Cerebellar cortex (tissue), 1 donor: ENCODE measurements around the gene SPATA17.
A peak's percentile ranks its signal among the peaks of the same experiment; 100 is the strongest.
"Not testable (repeated sequence)": the region's sequence is repeated elsewhere in the genome, so short reads cannot be mapped to it uniquely, and the experiment has no call there.

Experiments used
- DNase-seq: peaks from one replicate; pipeline ENCODE4 v3.0.0-alpha.2; 2015; ENCODE audit warnings: low spot score

The SPATA17 gene, protein sequence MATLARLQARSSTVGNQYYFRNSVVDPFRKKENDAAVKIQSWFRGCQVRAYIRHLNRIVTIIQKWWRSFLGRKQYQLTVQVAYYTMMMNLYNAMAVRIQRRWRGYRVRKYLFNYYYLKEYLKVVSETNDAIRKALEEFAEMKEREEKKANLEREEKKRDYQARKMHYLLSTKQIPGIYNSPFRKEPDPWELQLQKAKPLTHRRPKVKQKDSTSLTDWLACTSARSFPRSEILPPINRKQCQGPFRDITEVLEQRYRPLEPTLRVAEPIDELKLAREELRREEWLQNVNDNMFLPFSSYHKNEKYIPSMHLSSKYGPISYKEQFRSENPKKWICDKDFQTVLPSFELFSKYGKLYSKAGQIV

DNA sequence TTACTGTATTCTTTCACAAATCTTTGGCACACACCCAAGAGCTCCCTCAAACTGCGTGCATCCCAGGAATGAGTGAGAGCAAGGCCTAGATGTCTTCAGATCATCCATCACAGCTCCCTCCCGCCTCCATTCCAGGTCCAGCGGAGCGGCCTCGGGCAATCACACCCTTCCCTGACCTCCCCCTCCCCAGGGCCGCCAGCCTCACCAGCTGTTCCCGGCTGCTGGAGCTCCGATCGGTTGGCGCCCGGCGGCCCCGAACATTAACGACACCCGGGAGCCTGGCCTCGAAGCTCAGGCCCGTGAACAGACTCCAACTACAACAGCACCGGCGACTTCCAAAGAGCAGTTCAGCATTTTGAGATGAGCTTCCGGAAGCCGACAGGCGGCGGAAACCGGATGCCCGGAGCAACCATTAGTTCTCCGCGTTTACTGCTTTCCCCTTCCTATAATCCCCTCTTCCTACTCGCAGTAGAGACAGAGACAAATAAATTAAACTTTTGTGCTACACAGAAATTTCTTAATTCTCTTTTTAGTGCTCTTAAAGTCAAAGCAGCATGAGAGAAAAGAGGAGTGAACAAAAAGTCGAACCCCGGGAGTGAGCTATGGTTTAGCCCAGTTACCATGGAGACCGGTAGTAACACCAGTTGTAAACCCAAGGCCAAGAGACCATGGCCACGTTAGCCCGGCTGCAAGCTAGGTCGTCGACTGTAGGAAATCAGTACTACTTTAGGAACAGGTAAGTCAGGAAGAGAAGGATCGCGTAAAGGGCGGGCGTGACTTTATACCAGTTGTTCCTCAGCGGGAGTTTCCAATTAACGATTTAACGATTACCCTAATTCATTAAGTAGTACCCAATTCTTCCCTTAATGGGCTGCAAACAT lies at the start of gene SPATA17, which contains the start of gene GPATCH2:
SPATA17 (plus strand) TSS at position 634 of the 881 bp plus-strand sequence; CDS start at position 669, 35 bp downstream.
GPATCH2 (minus strand) TSS at position 380 of the 881 bp plus-strand sequence; CDS start at position 261, 119 bp downstream.
- peak; percentile 90 for DNase-seq

GRCh38 chr1:217584286-217584811 lies 46.8 kb upstream of the SPATA17 start:
- DNase-seq: not testable (repeated sequence)

- no peak for DNase-seq
Observed at GRCh38 chr1:217585577-217585976, 45.6 kb upstream of the SPATA17 start.

GRCh38 chr1:217586586-217586985 lies 44.6 kb upstream of the SPATA17 start:
- no peak for DNase-seq

- no peak for DNase-seq
Observed at GRCh38 chr1:217590598-217590997, 40.5 kb upstream of the SPATA17 start.

GRCh38 chr1:217599154-217599553 lies 32.0 kb upstream of the SPATA17 start:
- DNase-seq: no peak

- DNase-seq: no peak
Observed at GRCh38 chr1:217602380-217602779, 28.8 kb upstream of the SPATA17 start.

GRCh38 chr1:217605390-217605789 lies 25.8 kb upstream of the SPATA17 start:
- DNase-seq: no peak

GRCh38 chr1:217614200-217614712 lies 16.9 kb upstream of the SPATA17 start:
- DNase-seq: no peak

GRCh38 chr1:217617126-217617525 lies 14.0 kb upstream of the SPATA17 start:
- no peak for DNase-seq

GRCh38 chr1:217620814-217621213 lies 10.3 kb upstream of the SPATA17 start:
- DNase-seq: no peak

GRCh38 chr1:217622042-217622441 lies 9.1 kb upstream of the SPATA17 start:
- no peak for DNase-seq

- DNase-seq: no peak
Observed at GRCh38 chr1:217626321-217626720, 4.8 kb upstream of the SPATA17 start.

DNA sequence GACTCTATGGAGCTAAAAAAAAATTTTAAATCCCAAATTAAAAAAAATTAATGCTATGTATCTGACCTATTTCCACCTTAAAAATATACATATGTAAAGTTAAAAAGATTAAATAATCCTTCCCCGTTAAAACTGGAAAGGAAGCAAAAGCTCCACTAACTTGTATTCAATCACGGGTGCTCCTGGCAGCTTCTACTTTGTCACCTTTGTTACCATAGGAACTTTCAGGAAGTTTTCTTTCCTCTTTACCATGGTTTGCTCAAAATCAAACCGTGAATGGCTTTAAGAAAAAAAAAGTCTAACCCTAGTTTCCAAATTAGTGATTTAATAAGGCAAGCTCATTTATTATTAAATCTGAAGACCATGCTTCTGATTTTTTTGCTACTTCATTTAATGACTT lies 3.7 kb upstream of the SPATA17 start:
- DNase-seq: no peak

DNA sequence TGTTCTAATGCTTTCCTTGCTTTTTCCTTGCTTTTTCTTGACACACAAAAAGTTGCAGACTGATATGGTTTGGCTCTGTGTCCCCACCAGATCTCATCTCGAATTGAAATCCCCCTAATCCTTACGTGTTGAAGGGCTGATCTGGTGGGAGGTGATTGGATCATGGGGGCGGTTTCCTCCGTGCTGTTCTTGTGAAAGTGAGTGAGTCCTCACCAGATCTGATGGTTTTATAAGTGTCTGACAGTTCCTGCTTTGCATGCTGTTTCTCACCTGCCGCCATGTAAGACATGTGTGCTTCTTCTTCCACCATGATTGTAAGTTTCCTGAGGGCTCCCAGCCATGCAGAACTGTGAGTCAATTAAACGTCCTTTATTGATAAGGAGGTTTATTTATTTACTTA lies 11.3 kb downstream of the SPATA17 start:
- no peak for DNase-seq

- DNase-seq: no peak
Observed at GRCh38 chr1:217647791-217648190, 16.6 kb downstream of the SPATA17 start.

- DNase-seq: no peak
Observed at GRCh38 chr1:217650674-217651073, 19.5 kb downstream of the SPATA17 start.

DNA sequence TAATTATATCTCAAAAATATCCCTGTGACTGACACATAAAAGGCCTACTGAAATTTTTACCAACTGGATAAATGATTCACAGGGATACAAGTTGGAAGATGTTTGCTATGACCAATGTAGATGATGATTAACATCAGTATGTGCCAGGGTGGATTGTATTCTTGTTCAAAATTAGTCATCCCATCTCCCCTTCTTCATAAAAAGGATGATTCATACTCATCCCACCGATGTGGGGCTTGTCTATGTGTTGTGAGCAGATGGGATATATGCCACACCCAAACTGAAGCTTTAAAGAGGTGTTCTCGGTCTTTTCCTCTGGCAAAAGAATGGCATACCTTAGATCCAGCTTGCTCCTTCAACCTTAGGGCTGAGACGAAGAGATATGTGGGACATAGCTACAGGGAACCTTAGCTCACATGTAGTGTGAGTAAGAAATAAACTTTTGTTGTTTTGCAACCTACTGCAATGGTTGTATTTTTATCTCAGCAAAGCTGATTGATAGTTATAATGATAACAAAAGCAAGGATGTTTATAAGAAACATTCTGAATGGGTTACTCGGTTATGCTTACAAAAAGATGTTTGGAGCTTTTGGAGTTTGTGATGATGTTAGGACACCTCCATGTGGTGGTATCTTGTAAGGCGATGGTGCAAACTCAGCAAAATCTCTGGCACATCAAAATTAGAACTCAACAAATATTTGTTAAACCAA lies 29.4 kb downstream of the SPATA17 start:
- DNase-seq: peak; percentile 14

DNA sequence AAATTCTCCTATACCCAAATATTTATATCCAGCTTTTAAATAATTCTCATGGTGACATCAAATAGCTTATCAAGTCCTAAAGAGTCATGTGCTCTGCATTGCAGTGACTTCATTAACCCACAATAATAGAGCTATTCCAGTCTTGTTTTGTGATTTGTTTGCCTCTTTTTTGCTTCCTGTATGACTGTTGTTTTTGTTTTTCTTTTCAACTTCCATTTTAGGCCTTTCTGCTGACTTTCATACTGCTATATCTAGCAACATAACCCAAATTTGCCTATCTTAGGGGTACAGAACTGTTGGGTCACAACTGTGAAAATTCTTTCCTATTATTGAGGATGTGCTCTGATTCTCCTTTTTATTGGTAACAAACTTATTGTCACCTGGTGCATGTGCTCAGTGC lies 30.3 kb downstream of the SPATA17 start:
- no peak for DNase-seq

GRCh38 chr1:217668351-217668940 lies 37.3 kb downstream of the SPATA17 start:
- no peak for DNase-seq

GRCh38 chr1:217673387-217673786 lies 42.2 kb downstream of the SPATA17 start:
- DNase-seq: no peak
